Transverse colon (tissue), 4 donors: ENCODE results near the gene SLIRP. TPM values are rescaled to one million over a fixed set of nuclear protein-coding genes. Genes with fewer than 3 reads are reported as not detected.
"Not testable (repeated sequence)": the region's sequence is repeated elsewhere in the genome, so short reads cannot be mapped to it uniquely, and the experiment has no call there.

Source experiments
- DNase-seq: peaks from one replicate; pipeline ENCODE4 v3.0.0-alpha.2; 2019
- H3K27ac ChIP-seq, 4 donors: fragments of 200-600 bp; sonication (generic); 2 replicates each; pipeline ENCODE4 v1.5.1; 2016 to 2018; ENCODE audit warnings: inconsistent platforms in 4 of 4
- H3K27me3 ChIP-seq: fragments of 200-600 bp; sonication (generic); 2 replicates; pipeline ENCODE4 v1.5.1; 2017; ENCODE audit warnings: inconsistent platforms
- H3K36me3 ChIP-seq, 4 donors: fragments of 200-600 bp; sonication (generic); 2 replicates each; pipeline ENCODE4 v1.5.1; 2017 to 2019; ENCODE audit warnings: inconsistent platforms in 4 of 4
- H3K4me1 ChIP-seq, 4 donors: fragments of 200-600 bp; sonication (generic); 2 replicates each; pipeline ENCODE4 v1.5.1; 2017 to 2020; ENCODE audit warnings: inconsistent platforms in 4 of 4
- H3K4me3 ChIP-seq, 4 donors: fragments of 200-600 bp; sonication (generic); 1 replicate in 1 of 4; 2 replicates in 3 of 4; pipeline versions ENCODE4 v1.5.1 to v1.6.1; 2017 to 2019; ENCODE audit warnings: inconsistent platforms in 4 of 4
- H3K9me3 ChIP-seq, 2 donors: fragments of 200-600 bp; sonication (generic); 2 replicates each; pipeline ENCODE4 v1.5.1; 2017 to 2019; ENCODE audit warnings: inconsistent platforms in 2 of 2
- CTCF ChIP-seq, 5 experiments: fragments of 200-600 bp in 3 of 5; fragments of 450-650 bp in 2 of 5; sonication (generic) in 3 of 5; IDR thresholded peaks; 1 replicate in 2 of 5; 2 replicates in 3 of 5; pipeline ENCODE4 v1.5.1; 2016 to 2017; ENCODE audit warnings: antibody characterized with exemption in 5 of 5, inconsistent platforms in 3 of 5, mild to moderate bottlenecking in 2 of 5, moderate library complexity in 1 of 5
- EP300 ChIP-seq: sonication (generic); formaldehyde crosslinking; IDR thresholded peaks from one replicate; pipeline ENCODE4 v1.6.1; 2017; ENCODE audit warnings: antibody characterized with exemption, low read depth
- POLR2A ChIP-seq: fragments of 450-650 bp; IDR thresholded peaks from one replicate; pipeline ENCODE4 v1.6.1; 2016; ENCODE audit warnings: antibody characterized with exemption, mild to moderate bottlenecking, moderate library complexity
- POLR2AphosphoS5 ChIP-seq, 3 donors: sonication (generic); formaldehyde crosslinking; IDR thresholded peaks; one replicate each; pipeline ENCODE4 v1.6.1; 2016; ENCODE audit warnings: antibody characterized with exemption in 3 of 3
- WGBS, 2 donors: methylation state at CpG; one replicate each; pipeline ENCODE4 v1.1.5; 2018; ENCODE audit warnings: low coverage in 1 of 2; 5-methylcytosine and 5-hydroxymethylcytosine counted together
- in situ Hi-C, 4 donors: fragments of 200-750 bp; cut with MboI; loops; one replicate each; pipeline versions ENCODE4 v1.15.0 to v1.15.1; 2017; ENCODE audit warnings: low sequenced_read_pairs in 3 of 4, low pct_ligation_motif_present in 1 of 4, low pct_unique_long_range_greater_than_20kb in 1 of 4
- intact Hi-C: fragments of 100-400 bp; cut with DNase I; formaldehyde crosslinking; loops from one replicate; pipeline ENCODE4 v1.15.1; 2023; ENCODE audit warnings: low total_unique reads
- total RNA-seq, 4 donors: library from RNA; depleted of rRNA; stranded (reverse); fragments of >200 nt; gene quantifications; one replicate each; pipeline ENCODE4 v1.1.0, GENCODE V29; 2016

Gene SLIRP
- total RNA-seq, 4 donors from 2014 or later, result 81.2 to 277 (median 181) TPM; not detected in 1

GRCh38 chr14:77741438-77741837, 33.5 kb downstream of the SLIRP start:
- intact Hi-C loops, result no loop called here
- 80 to 82% methylated on average over 2 of the region's 2 CpGs for WGBS, 2 donors
- in situ Hi-C loops, result no loop called here
- no peaks in the 10 kb centered on the region for H3K9me3 ChIP-seq
- H3K4me3 ChIP-seq, result no peak overlapping the region
- peaks cover 0 to 42% (median 20%) of the 10 kb centered on the region in 4 donors for H3K36me3 ChIP-seq
- no peaks in the 10 kb centered on the region for H3K27me3 ChIP-seq
- H3K4me1 ChIP-seq, result peaks cover 0 to 13% (median 3%) of the 10 kb centered on the region in 4 donors
- DNase-seq, result no peak
- no peak overlapping the region for H3K27ac ChIP-seq
- TF ChIP-seq EP300, result no peak
- no peak for TF ChIP-seq POLR2A
- no peak for TF ChIP-seq CTCF (IDR thresholded peaks at IDR 0.05)
- no peak for TF ChIP-seq POLR2AphosphoS5 (IDR thresholded peaks at IDR 0.05)

- 56 to 63% methylated on average over 4 of the region's 4 CpGs for WGBS, 2 donors
- Histone ChIP-seq H3K36me3 (peaks cover 0 to 47% (median 22%) of the 10 kb centered on the region in 4 donors), H3K9me3 (no peaks in the 10 kb centered on the region), H3K4me1 (no peaks in the 10 kb centered on the region), H3K27ac (no peak overlapping the region), H3K4me3 (no peak overlapping the region), H3K27me3 (no peaks in the 10 kb centered on the region)
- no peak for DNase-seq
- intact Hi-C loops (no loop called here), in situ Hi-C loops (no loop called here)
- TF ChIP-seq POLR2AphosphoS5 (IDR thresholded peaks at IDR 0.05) (no peak), CTCF (IDR thresholded peaks at IDR 0.05) (no peak), EP300 (no peak), POLR2A (no peak)
Measured at GRCh38 chr14:77746064-77746702, 38.3 kb downstream of the SLIRP start.

- DNase-seq, in situ Hi-C loops, H3K9me3 ChIP-seq, H3K4me1 ChIP-seq, H3K27ac ChIP-seq, H3K27me3 ChIP-seq, intact Hi-C loops, H3K4me3 ChIP-seq: not testable (repeated sequence)
- WGBS, 2 donors, result 97% methylated on average over 17 of the region's 33 CpGs; no CpG with 5 or more reads in 1 of the 2 donors
- peaks cover 0 to 55% (median 21%) of the 10 kb centered on the region in 4 donors for H3K36me3 ChIP-seq
Measured at GRCh38 chr14:77747425-77747824, 39.5 kb downstream of the SLIRP start.

GRCh38 chr14:77752266-77752665, 44.4 kb downstream of the SLIRP start:
- in situ Hi-C loops, result no loop called here
- Histone ChIP-seq H3K4me1 (peaks cover 0 to 12% (median 0%) of the 10 kb centered on the region in 4 donors), H3K36me3 (peaks cover 0 to 55% (median 26%) of the 10 kb centered on the region in 4 donors), H3K4me3 (no peak overlapping the region), H3K27ac (no peak overlapping the region), H3K27me3 (no peaks in the 10 kb centered on the region), H3K9me3 (no peaks in the 10 kb centered on the region)
- no peak for TF ChIP-seq EP300
- no peak for TF ChIP-seq POLR2A
- no peak for TF ChIP-seq CTCF (IDR thresholded peaks at IDR 0.05)
- TF ChIP-seq POLR2AphosphoS5 (IDR thresholded peaks at IDR 0.05), result no peak
- DNase-seq, result no peak
- intact Hi-C loops, result no loop called here
- WGBS, 2 donors, result 95 to 99% methylated on average over 2 of the region's 2 CpGs
